Medulla oblongata (tissue), 1 donor: Measurements from ENCODE around the gene APLF.

Experiments
- DNase-seq: peaks from one replicate; pipeline ENCODE4 v3.0.0-alpha.2; 2015; ENCODE audit errors: extremely low spot score

APLF gene, protein sequence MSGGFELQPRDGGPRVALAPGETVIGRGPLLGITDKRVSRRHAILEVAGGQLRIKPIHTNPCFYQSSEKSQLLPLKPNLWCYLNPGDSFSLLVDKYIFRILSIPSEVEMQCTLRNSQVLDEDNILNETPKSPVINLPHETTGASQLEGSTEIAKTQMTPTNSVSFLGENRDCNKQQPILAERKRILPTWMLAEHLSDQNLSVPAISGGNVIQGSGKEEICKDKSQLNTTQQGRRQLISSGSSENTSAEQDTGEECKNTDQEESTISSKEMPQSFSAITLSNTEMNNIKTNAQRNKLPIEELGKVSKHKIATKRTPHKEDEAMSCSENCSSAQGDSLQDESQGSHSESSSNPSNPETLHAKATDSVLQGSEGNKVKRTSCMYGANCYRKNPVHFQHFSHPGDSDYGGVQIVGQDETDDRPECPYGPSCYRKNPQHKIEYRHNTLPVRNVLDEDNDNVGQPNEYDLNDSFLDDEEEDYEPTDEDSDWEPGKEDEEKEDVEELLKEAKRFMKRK

GRCh38 chr2:68467077-68467960 is at the start of gene APLF, which contains the start of gene FBXO48:
Gene APLF, plus strand, starts transcription at chr2:68467585. Its CDS starts 147 bp downstream, at chr2:68467732.
Gene FBXO48, minus strand, starts transcription at chr2:68467294. Its CDS starts 2,149 bp downstream, at chr2:68465145.
- peak; percentile 100 for DNase-seq

- DNase-seq = no peak
These were observed 49.5 kb upstream of the APLF start for GRCh38 chr2:68417926-68418325.

DNA sequence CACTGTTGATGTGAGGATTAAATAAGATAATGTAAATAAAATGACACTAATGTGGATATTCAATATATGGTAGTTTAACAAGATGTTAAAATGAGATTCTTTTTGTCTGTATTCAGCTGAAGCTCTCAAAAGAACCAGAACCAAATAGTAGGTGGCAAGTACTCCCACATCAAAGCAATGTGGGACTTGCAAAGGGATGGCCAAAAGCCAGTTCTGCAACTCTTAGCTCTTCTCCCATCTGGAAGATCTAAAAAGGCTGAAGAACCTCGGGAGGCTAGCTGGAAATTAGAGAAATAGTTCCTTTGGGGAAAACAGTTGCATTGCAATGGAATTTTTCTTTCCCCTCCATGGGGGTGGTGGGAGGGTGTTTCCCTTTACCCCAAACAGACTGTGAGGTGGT is 49.0 kb upstream of the APLF start:
- DNase-seq = no peak

GRCh38 chr2:68418855-68419254 is 48.5 kb upstream of the APLF start:
- DNase-seq = no peak

DNA sequence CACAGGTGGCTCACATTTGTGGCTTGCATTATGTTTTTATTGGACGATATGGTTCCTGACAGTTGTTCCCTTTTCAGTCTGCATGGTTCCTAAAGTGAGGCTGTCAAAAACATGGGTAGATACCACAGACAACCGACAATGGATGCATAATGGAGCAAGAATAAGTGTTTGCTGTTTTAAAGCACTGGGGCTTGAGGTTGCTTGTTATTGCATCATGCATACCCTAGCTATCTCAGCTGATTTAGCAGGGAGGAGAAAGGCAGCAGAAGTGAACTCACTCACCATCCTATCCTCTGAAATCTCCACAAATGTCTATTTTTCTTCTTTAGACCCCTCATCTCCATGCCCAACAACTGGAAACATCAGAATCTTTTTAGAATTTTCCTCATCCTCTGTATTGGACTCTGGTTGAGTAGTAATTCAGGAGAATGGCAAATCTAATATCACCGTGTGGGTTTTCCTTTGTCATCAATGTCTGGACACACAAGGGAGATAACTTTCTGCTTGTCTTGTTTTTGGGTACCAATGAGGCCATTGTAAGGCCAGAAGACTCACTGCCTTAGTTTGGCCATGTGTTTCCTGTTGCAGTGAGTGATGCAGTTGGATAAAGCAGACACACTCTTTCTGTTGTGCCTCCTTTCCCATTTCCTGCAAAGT is 47.0 kb upstream of the APLF start:
- DNase-seq = no peak

DNA sequence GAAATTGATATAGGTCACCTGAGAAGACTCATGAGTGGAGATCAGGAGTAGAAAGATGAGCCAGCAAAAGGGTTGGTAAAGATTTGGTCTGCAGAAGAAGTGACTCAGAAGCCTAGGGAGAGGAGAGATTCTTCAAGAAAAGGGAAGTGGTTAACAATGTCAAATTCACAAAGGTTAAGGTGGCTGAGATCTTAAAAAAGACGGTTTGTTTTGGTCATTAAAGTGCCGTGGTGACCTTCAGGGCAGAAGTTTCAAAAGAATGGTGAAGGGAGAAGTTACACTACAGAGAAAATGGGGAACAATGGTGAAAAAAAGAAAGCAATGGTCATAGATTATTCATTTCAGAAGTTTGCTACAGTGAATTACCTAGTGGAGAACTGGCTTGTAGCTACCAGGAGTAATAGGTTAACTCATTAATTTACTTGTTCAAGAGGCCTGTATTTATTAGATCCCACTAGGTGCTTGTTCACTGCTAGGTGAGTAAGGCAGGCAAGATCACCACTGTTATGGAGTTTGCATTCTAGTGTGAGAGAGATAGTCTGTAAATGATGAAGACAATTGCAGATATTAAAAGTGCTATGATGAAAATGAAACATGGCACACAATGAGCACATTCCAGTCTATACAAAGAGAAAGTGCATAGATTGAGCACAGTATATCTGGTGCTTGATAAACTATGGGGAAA is 43.3 kb upstream of the APLF start:
- no peak for DNase-seq

GRCh38 chr2:68425503-68425902 is 41.9 kb upstream of the APLF start:
- no peak for DNase-seq

DNA sequence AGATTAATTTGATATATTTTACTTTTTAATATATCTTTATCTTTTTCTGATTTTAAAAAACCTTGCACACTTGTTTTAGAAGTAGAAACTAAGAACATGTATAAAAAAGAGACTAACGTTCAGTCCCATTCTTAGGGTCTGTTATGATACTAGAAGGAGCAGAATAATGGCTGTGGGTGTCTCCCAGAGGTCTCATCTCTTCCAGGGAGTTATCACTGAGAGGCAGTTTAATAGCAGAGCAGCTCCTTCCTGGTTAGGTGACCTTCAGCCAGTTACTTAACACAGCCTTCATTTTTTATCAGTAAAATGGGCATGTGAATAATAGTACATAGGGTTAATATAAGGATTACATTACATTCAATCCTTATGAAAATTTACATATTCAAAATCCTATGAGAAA is 40.9 kb upstream of the APLF start:
- no peak for DNase-seq

DNA sequence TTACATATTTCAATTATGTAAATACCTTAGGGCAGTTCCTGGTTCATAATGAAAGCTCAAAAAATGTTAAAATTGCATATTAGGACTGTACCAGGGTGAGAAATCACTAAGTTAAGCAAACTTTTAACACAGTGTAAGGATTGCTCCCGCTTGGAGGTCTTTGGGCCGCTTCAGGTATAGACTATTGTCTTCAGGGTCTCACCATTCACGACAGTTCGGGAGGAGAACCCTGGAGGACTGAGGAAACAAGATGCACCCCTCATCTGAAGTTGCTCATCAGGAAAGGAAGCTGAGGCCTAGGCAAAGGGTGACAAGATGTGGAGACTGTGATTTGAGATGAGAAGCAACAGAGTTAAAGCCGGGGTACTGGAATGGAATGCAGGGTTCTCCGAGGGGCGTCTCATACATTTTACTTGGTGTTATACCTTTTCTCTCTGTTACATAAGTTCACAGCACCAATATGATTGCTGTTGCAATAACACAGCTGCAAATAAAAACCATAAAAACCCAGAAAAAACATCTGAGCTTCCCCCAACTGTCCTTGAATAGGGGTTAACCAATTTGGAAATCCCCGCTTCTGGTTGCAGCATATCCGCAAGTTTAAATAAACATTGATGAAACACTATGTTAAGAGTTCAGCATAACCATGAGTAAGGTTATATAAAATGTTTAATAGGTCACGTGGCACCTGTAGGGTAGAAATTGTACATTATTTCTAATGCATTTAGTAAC is 40.4 kb upstream of the APLF start:
- DNase-seq = no peak

DNA sequence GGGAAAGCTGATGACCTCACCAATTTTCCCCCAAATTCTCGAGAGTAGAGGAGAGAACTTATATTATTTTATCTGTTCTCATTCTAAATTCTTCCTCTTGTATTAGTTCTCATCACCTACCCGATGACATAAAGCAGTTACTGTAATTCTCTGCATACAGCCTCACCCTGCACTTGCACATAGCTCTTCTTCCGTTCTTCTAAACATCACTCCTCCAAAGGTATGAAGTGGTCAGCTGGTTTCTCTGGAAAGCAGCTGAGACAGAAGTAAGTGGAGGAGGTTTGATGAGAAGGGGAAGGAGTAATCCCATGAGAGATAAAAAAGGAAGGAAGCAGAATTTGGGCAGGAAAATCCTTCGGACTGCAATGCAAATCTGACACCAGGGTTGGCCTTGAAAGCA is 39.3 kb upstream of the APLF start:
- DNase-seq = no peak

DNA sequence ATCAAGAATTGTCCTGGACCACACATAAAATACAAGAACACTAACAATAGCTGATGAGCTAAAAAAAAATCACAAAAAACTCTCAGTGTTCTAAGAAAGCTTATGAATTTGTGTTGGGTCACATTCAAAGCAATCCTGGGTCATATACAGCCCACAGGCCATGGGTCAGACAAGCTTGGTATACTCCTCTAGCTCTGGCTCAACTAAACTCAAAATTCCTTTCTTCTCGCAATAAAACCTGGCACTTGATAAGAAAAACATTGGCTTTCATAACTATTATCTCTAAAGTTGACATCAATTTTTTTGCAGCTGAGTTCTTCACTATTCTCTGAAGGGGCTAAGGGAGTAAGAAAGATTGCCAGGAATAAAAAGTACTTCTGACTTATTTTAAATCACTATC is 38.6 kb upstream of the APLF start:
- no peak for DNase-seq

DNA sequence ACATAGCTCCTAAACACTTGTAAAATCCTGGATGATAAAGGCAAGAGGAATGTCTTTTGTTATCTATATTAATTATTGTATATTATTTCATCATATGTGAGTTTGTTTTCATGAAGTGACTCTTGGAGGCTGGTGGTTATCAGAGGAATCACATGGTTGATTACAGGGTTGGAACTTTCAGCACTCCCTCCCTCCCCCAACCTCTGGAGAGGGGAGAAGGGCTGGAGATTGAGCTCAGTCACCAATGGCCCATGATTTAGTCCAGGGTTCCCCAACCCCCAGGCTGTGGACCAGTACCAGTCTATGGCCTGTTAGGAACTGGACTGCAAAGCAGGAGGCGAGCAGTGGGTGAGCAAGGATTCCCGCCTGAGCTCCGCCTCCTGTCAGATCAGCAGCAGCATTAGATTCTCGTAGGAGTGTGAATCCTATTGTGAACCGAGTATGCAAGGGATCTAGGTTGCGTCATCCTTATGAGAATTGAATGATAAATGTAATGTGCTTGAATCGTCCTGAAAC is 38.0 kb upstream of the APLF start:
- DNase-seq = no peak

DNA sequence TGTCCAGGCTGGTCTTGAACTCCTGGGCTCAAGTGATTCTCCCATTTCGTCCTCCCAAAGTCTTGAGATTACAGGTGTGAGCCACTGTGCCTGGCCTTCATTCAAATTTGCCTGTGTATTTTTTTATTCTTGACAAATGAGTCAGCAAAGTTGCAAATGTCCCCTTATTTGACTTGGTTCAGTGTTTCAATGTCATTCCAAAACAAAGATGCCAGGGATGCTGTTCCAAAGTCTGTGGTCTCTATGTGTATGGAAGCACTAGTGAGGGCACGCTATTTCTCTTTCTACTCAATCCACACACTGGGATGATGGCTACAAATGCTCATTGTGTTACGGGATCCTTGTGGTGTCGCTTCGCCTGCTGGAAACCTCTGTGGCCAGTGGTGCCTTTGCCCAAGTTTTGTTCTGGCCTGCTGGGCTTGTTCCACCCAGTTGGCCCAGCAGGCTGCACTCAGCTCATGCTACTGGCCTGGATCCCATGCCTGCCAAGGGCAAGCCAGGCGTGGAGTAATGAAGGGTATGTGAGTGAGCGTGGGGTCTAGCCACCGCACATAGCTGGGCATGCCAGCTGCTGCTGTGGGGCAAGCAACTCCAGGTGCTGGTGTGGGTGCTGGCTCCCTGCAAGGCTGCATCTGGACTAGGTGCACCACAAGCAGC is 35.9 kb upstream of the APLF start:
- no peak for DNase-seq

DNA sequence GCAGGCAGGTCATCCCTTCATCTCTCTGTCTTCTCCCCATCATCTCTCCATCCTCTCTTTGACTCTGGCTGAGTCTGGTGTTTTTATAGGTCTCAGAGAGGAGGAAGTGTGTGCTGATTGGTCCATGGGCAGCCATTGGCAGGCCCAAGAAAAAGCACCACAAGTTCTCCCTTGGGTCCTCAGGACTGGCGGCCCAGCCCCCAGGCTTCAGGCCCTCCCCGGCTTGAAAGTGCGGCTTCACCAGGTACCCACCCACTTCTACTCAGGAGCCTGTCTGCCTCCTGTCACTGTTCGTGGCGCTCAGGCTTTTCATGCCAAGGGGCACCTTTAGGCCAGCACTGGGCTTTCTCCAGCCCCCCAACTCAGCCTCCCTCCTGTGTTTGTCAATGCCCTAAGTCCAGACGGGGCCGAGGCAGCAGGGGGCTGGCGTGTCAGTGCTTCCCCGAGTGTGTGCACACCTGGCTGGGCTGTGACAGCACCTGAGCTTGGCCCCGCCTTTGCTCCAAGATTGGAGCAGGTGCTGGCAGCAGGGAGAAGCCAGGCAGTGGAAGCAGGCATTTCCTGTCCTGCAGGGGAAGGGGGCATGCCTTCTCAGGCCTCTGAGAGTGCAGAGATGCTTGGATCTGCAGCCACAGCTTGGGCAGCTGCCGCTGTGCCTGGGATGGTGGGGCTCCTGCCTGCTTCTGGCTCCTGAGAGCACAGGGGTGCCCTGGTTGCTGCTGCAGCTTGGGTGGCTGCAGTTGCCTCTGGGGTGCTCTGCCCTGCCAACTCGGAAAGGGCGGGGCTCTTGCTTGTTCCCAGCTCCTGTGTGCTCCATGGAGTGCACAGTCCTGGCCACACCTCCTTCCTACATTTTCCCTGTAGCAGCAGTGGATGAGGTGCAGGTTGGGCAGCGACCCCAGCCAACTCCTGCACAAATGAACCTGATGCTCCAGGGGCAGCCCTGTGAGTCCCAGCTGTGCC is 34.4 kb upstream of the APLF start:
- no peak for DNase-seq

- no peak for DNase-seq
These were observed 32.4 kb upstream of the APLF start for GRCh38 chr2:68434981-68435380.

GRCh38 chr2:68435615-68436014 is 31.8 kb upstream of the APLF start:
- no peak for DNase-seq

GRCh38 chr2:68436270-68436669 is 31.1 kb upstream of the APLF start:
- no peak for DNase-seq

- no peak for DNase-seq
These were observed 28.7 kb upstream of the APLF start for GRCh38 chr2:68438455-68439303.
